GM21529 (cell line): ENCODE data around the gene SMTNL2.
"Not testable (repeated sequence)": the region's sequence is repeated elsewhere in the genome, so short reads cannot be mapped to it uniquely, and the experiment has no call there.

Experiments used
- ATAC-seq: cut with Tn5 transposase; IDR thresholded peaks from one replicate; pipeline ENCODE4 v1.9.1; 2021; ENCODE audit not compliant: unreplicated experiment

The SMTNL2 gene

GRCh38 chr17:4631431-4631830 lies 47.1 kb downstream of the SMTNL2 start:
- ATAC-seq: no peak

- no peak for ATAC-seq
These were observed 47.7 kb downstream of the SMTNL2 start for GRCh38 chr17:4631836-4632580.

GRCh38 chr17:4632581-4632920 lies 48.2 kb downstream of the SMTNL2 start:
- ATAC-seq: no peak

GRCh38 chr17:4633643-4634042 lies 49.3 kb downstream of the SMTNL2 start:
- ATAC-seq: no peak

GRCh38 chr17:4634976-4635375 lies 50.6 kb downstream of the SMTNL2 start:
- no peak for ATAC-seq

- ATAC-seq: peak; percentile 76
These were observed 51.6 kb downstream of the SMTNL2 start for GRCh38 chr17:4635823-4636375.

GRCh38 chr17:4636474-4637100 lies 52.3 kb downstream of the SMTNL2 start:
- ATAC-seq: no peak

- not testable (repeated sequence) for ATAC-seq
These were observed 54.4 kb downstream of the SMTNL2 start for GRCh38 chr17:4638766-4639165.

GRCh38 chr17:4639301-4640059 lies 55.2 kb downstream of the SMTNL2 start:
- ATAC-seq: not testable (repeated sequence)

GRCh38 chr17:4640569-4641188 lies 56.4 kb downstream of the SMTNL2 start:
- ATAC-seq: not testable (repeated sequence)

- no peak for ATAC-seq
These were observed 57.2 kb downstream of the SMTNL2 start, which contains the start of gene ALOX15 for GRCh38 chr17:4641297-4642195. TSS of gene ALOX15 (minus strand) at chr17:4641678. CDS start at chr17:4641651, 27 bp downstream.

GRCh38 chr17:4642286-4642685 lies 58.0 kb downstream of the SMTNL2 start:
- no peak for ATAC-seq

GRCh38 chr17:4643676-4644075 lies 59.3 kb downstream of the SMTNL2 start:
- ATAC-seq: no peak

GRCh38 chr17:4645642-4646041 lies 61.3 kb downstream of the SMTNL2 start:
- ATAC-seq: no peak

- ATAC-seq: no peak
These were observed 64.4 kb downstream of the SMTNL2 start for GRCh38 chr17:4648741-4649140.

GRCh38 chr17:4652997-4653396 lies 68.7 kb downstream of the SMTNL2 start:
- no peak for ATAC-seq

GRCh38 chr17:4655933-4656332 lies 71.6 kb downstream of the SMTNL2 start:
- ATAC-seq: not testable (repeated sequence)

GRCh38 chr17:4657678-4658077 lies 73.3 kb downstream of the SMTNL2 start:
- ATAC-seq: no peak
